GM12874 (cell line): Measurements from ENCODE around the gene CLIP2.

Experiments
- CTCF ChIP-seq: IDR thresholded peaks from 2 replicates; pipeline ENCODE4 v1.5.1; 2011; ENCODE audit warnings: low read depth, mild to moderate bottlenecking, control low read depth, low read length, moderate library complexity; ENCODE audit not compliant: insufficient read depth

Gene CLIP2

DNA sequence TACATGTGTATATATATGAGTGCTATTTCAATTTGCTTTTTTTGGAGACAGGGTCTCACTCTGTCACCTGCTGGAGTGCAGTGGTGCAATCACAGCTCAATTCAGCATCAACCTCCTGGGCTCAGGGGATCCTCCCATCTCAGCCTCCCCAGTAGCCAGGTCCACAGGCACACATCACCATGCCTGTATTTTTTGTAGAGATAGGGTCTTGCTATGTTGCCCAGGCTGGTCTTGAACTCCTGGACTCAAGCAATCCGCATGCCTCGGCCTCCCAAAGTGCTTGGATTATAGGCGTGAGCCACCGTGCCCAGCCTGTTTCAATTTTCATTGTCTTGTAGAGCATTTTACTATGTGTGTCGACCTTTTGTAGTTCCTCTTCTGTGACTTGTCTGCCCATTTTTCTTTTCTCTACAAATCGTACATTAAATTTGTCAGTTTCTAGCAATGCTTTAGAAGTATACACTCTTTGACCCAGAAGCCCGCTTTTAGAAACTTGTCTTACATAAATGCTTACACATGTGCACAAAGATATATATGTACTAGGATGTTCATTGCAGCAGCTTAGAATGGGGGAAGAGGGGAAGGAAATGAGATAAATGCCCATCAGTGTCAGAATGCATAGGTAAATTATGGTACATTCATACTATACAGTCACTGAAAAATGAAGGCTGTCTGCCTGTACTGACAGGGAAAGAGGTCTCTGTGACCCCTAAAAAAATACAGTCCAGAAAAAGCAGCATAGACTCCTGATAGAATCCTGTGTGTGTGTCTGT is 22.8 kb upstream of the CLIP2 start:
- TF ChIP-seq CTCF, result no peak

DNA sequence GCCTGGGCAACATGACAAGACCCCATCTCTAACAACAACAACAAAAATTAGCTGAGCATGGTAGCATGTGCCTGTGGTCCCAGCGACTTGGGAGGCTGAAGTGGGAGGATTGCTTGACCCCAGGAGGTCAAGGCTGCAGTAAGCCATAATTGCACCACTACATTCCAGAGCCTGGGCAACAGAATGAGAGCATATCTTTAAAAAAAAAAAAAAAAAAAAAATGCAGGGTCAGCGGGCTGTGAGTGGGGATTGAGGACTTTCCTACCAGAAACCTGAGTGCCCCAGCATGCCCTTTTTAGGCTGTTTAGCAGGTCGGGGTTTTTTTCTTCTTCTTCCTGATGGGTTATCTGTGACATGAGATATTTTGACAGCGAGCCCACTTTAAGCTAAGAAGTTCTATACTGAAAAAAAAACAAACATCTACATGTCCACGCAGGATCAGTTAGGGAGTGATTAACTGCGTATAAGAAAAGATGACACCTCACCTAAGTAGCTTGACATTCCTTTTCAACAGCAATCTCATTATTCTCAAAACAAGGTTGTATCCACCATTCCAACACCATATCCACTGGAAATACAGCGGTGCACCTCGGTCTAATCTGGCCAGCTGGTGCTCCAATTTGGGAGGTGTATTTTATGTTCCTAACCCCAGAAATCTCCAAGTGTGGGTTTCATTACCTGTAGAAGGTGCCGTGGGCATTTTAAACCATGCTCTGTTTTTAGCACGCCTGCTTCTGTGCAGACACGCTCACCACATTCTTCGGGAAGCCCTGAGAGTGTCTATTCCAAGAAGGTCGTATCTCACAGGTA is 21.2 kb upstream of the CLIP2 start:
- TF ChIP-seq CTCF, result no peak

GRCh38 chr7:74269757-74270277 is 19.4 kb upstream of the CLIP2 start:
- TF ChIP-seq CTCF, result no peak

GRCh38 chr7:74271742-74272141 is 17.5 kb upstream of the CLIP2 start:
- TF ChIP-seq CTCF, result no peak

GRCh38 chr7:74272305-74273038 is 16.7 kb upstream of the CLIP2 start:
- no peak for TF ChIP-seq CTCF

- peak; percentile 91 for TF ChIP-seq CTCF
Measured at GRCh38 chr7:74275401-74275881, 13.8 kb upstream of the CLIP2 start.

GRCh38 chr7:74277636-74278035 is 11.6 kb upstream of the CLIP2 start:
- no peak for TF ChIP-seq CTCF
